Measurements from ENCODE around the gene CADPS.

- TF ChIP-seq, protein P1, sequence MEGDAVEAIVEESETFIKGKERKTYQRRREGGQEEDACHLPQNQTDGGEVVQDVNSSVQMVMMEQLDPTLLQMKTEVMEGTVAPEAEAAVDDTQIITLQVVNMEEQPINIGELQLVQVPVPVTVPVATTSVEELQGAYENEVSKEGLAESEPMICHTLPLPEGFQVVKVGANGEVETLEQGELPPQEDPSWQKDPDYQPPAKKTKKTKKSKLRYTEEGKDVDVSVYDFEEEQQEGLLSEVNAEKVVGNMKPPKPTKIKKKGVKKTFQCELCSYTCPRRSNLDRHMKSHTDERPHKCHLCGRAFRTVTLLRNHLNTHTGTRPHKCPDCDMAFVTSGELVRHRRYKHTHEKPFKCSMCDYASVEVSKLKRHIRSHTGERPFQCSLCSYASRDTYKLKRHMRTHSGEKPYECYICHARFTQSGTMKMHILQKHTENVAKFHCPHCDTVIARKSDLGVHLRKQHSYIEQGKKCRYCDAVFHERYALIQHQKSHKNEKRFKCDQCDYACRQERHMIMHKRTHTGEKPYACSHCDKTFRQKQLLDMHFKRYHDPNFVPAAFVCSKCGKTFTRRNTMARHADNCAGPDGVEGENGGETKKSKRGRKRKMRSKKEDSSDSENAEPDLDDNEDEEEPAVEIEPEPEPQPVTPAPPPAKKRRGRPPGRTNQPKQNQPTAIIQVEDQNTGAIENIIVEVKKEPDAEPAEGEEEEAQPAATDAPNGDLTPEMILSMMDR (conservative IDR thresholded peaks at IDR 0.05; ENCODE audit: low read length) = no peak
- no peak for TF ChIP-seq EZH2phosphoT487 (IDR thresholded peaks at IDR 0.05; ENCODE audit: borderline replicate concordance)
These were observed 288.9 kb downstream of the CADPS start for GRCh38 chr3:62586356-62586755.

Data from Loucy (cell line).